NOMO-1 (cell line): ENCODE results near the gene RPUSD4.

ENCODE experiments used
- DNase-seq, 2 experiments: peaks; one replicate each; lab custom pipeline; 2025; ENCODE audit not compliant: unreplicated experiment in 2 of 2; lab: John Stamatoyannopoulos, UW

The RPUSD4 gene

DNA sequence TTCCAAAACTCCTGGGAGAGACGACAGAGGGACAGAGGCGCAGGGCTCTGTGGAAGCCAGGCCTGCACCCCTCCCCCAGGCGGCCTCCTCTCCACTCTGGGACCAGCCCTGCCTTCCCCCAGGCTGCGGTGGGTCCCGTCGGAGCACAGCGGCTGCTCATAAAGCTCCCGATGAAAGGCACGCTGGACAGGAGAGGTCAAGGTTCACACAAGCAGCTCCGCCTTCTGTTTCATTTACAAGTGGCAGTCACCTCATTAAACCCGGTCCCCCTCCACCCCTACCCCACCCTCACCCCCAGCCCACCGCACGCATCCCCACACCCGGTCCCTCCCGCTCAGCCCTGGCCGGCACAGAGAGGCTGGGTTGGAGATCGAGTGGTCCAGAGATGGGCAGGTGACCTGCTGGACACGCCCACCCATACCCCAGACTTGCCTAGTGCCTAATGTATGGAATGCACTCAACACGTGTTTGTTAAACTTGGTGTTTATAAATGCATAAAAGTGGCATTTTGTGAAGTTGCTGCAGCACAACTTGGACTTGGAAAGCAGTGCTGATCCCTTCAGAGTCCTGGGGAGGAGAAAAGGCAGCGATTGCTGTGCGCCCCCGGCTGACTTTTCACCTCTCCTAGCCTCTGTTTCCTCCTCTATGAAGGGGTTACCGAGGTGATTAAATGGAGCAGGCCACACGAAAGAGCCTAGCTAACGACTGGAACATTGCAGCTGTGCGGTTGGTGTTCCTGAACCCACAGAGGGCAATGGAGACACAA, 26.0 kb downstream of the RPUSD4 start:
- no peak for DNase-seq

DNA sequence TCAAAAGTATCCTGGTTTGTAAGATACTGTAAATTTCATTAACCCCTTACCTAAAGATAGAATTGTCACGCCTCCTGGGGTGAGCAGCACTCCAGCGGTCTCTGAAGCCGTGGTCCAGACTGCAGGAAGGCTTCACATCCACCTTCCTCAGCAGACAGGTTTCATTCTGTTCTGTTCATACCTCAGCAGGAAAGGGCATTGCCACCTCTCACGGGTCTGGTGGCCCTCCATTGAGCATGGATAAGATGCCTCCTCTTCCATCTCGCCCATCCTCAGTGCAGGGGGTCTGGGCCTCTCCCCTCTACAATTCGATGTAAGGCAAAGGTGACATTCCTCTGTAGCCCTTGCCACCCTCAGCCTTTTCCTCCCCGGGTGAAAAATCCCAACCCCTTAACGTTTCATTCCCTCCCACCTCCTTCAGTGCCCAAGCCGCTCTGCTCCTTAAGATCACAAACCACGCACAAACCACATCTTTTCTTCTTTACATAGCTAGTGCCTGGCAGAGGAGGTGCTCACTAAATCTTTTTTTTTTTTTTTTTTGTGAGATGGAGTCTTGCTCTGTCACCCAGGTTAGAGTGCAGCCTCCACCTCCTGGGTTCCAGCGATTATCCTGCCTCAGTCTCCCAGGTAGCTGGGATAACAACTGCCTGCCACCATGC, 28.5 kb downstream of the RPUSD4 start:
- no peak for DNase-seq

DNA sequence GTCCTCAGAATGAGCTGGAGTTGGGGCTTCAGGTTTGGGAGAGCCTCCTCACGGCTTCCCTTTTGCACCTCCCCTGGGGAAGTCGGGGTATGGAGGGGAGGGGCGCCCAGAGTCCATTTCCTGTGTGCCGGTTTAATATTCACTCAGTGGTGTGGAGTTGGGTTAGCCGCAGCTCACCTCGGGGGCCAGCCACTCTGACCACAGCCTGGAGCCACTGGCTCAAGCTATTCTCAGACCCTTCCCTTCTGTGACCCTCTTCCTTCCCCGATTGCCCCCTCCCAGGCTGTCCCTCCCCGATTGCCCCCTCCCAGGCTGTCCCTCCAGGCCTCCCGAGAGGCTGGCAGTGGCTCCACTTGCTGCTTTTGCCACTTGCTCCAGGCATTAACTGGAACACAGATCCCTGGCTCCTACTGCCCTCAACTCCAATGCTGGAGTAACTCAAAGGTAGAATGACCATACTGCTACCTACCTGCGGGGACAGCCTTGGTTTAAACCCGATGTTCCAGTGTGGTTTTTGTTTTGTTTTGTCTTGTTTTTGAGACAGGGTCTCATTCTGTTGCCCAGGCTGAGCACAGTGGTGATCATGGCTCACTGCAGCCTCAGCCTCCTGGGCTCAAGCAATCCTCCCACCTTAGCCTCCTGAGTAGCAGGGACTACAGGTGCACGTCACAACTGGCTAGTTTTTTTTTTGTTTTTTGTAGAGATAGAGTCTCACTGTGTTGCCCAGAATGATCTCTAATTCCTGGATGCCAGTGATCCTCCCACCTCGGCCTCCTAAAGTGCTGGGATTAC, 29.3 kb downstream of the RPUSD4 start:
- no peak for DNase-seq

DNA sequence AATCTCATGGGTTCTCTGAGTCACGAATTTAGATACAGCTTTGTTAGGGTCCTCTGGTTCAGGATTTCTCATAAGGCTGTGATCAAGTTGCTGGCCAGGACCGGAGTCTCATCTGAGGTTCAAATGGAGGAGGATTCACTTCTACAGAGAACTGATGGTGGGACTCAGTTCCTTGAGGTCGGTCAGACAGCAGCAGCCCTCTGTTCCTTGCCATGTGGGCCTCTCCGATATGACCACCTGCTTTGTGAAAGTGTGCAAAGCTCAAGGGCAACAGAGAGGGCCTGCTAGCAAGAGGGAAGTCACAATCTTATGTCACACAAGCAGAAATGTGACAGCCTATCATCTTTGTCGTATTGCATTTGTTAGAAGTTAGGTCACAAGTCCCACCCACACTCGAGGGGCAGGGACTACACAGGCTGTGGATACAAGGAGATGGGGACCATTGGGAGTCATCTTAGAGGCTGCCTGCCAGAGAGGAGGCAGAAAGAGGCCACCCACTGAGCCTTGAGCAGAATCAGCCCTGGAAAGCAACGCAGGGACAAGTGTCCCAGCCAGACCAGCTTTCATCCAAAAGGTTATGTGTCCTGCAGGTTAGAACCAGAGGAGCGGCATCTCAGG, 34.5 kb downstream of the RPUSD4 start:
- no peak for DNase-seq

DNA sequence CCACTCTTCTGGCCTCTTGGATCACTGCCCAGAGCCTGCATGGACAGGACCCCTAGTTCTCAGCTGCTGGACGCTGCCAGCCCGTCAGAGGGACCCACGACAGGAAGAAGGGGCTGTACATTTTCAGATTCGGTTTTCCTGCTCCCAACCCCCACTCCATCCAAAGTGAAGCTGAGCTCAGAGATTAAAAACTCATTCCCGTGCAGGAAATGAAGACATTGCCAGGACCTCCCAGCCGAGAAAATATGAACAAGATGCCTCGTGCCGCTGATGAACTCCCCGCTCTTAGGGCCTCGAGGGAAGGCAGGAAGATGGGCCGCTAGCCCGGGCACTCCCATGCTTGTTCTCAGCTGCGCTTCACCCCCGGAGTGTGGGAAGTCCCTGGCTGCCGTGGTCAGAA, 36.1 kb downstream of the RPUSD4 start:
- no peak for DNase-seq

DNA sequence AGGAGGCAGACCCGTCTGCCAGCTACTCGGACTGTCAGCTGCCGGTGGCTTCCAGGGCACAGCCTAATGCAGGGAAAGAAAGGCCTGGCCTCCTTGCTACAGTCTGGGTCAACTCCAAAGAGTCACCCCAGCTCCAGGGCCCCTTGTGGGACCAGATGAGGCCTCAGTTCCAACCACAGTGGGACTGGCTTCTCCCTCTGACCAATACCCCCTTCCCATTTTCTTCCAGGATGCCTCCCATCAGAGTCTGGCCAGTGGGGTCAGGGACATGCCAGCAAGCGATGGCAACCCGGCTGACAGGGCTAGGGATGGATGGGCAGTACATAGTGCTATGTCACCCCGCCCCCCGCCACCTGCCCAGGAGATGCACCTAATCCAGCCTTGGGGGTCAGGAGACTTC, 36.6 kb downstream of the RPUSD4 start:
- DNase-seq, result no peak

DNA sequence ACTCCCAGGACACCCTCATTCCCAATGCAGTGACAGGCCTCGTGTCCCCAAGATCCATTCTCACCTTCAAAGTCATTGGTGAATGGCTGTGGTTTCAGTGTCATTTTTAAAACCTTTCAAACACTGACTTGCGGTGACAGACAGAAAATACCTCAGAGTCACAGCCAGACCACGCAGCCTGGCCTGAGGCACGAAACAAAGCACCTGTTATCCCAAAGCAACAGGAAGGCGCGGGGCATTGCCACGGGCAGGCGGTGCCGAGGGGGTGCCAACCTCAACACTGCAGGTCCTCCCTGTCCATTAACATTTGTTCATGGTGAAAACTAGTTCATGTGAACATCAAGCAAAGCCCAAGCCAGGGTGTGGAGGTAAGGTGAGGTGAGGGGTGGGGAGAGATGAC, 38.2 kb downstream of the RPUSD4 start:
- no peak for DNase-seq

DNA sequence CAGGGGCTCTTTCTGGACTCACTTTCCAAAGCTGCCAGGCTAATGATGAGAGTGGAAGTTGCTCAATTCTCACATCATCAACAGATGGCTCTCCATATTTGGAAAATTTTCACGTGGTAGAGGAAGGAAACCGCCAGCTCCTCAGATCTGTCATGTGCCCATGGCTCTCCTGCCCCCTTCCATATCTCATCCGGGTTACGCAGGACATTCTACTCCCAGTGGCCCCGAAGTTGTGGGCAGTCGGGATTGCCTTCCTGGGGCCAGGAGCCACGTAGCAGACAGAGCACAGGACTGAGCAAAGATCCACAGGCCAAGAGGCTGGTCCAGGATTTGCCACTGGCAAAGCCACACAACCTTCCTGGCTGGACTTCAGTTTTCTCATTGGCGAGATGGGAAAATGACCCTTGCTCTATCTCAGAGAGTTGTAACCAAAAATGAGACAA, 38.8 kb downstream of the RPUSD4 start:
- peak in 1 of 2 experiments; percentile 40 for DNase-seq

DNA sequence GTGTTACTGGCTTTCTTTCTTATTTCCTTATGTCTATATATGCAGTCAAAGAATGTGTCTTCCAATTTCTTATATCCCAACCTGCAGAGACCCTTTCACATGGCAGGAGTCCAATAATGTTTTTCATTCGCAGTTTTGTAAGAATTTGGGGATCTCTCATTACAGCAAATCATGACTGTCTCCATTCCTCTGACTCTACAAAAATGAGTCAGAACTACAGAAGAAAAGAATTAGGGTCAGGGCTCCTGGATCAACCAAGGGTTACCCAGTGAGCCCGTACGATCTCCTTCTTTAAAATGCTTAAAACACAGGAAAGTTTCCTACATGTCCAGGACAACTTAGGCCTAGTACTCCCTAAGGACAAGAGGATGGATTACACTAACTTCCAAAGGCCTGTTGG, 42.2 kb downstream of the RPUSD4 start:
- DNase-seq, result no peak

DNA sequence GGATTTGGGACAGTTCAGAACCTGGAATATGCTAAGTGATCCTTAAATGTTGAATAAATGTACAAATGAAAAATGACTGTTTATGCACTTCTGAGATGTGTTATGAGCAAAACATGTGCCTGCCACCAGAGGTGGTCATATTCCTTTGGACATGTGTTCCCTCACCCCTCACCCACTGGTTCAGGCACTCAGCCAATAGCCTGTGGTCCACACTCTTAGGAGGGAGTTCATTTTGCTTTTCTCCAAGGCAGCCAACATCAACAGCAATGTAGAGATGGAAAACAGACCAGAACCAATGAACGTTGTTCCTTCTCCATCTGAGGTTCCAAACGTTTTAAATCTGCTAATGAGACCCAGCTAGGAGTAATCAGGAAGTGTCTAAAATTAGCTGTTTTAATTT, 44.0 kb downstream of the RPUSD4 start:
- no peak for DNase-seq

DNA sequence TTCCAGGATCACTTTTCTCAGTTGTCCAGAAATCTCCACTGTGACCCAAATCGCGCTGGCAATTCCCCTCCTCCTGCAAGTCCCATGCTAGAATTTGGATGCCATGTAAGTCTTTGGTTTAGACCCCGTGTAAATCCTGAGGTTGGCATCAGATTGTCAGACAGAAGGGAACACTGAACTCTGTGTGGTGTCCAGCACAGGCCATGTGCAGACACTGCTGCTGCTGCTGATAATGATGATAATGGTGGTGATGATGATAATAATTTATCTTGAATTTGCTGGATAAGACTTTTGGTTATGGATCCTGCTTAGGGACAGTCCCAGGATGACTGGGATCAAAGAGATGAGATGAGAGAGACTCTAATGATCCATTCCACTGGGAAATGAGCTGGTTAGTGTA, 45.0 kb downstream of the RPUSD4 start:
- DNase-seq, result no peak

DNA sequence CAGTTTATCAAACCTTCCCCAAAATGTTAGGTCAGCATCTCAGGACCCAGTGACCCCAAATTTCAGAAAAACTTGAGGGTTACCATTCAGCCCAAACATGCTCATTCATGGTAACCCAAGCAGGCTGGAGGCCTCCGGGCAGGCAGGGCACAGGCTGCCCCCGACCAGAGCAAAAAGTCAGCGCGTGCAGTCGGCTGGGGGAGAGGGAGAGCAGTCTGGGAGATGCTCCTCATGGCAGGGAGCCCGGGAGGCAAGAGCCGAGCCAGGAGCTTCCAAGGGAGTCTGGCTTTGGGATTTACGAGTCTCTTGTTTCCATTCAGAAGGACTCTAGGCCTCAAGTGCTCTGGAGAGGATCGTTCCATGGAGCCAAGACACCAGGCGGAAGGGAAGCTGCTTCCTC, 45.7 kb downstream of the RPUSD4 start:
- no peak for DNase-seq

DNA sequence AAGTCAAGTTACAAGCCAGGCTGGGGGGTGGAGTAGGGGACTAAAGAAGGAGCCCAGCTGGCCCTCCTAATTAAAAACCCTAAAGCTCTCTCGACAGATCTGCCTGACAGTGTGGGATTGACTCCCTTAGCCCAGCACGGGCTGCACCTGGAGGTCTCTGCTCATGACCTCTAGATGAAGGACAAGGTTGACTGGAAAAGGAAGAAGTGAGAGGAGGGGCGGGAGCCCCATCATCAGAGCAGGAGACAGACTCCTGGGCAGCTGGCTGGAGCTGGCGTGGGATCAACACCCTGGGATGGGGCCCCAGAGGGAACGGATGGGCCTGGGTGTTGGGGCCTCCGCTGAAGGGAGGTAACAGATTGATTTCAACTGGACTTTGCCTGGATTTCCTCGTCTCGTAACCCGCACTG, 46.1 kb downstream of the RPUSD4 start:
- no peak for DNase-seq

DNA sequence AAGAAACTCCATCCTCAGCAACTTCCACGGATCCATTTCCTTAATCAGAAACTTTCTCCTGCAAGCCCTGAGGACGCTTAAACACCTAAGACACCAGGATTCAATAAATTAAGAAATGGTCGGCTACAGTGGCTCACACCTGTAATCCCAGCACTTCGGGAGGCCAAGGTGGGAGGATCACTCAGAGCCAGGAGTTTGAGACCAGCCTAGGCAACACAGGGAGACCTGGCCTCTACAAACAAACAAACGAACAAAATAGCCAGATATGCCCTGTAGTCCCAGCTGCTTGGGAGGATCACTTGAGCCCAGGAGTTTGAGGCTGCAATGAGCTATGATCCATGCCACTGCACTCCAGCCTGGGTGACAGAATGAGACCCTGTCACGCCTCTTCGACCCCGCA, 46.7 kb downstream of the RPUSD4 start:
- no peak for DNase-seq

DNA sequence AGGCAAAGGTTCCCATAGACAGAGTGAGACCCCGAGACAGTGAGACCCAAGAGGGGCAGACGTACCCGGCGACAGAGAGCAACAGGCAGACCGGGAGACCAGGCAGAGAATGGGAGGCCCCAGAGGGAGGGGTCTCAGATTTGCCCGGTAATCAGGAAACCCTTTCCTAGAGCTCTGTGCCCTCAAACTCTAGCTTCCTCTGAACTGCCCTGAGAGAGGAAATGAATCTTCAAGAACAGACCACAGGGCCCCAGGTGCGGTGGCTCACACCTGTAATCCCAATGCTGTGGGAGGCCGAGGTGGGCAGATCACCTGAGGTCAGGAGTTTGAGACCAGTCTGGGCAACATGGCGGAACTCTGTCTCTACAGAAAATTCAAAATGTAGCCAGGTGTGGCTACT, 47.7 kb downstream of the RPUSD4 start:
- DNase-seq, result no peak

DNA sequence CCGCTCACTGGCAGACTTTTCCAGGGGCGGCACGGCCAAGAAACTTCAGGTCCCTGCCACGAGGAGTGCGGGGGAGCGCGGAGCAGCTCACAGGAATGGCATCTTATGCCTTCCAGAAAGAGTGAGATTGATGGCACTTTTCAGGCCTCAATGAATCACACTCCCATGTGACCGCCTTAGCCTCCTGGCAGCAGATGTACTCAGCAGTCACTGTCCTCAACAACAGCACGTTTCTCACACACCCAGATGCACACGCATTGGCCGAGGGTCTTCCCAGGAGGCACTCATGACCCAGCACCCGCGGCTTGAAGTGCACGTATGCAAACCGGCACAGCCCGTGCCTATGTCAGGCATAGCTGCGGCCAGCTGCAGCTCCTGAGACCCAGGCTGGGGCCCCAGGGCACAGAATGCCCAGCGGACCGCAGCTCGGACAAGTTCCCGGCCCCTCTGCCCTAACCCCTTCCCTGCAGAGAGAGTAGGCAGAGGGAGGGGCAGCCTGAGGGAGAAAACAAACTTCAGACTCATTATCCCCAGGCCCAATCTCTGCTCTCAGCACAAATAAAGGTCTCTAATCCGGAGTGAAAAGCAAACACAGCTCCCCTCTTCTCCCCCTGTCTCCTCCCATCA, 48.3 kb downstream of the RPUSD4 start:
- DNase-seq, result no peak

DNA sequence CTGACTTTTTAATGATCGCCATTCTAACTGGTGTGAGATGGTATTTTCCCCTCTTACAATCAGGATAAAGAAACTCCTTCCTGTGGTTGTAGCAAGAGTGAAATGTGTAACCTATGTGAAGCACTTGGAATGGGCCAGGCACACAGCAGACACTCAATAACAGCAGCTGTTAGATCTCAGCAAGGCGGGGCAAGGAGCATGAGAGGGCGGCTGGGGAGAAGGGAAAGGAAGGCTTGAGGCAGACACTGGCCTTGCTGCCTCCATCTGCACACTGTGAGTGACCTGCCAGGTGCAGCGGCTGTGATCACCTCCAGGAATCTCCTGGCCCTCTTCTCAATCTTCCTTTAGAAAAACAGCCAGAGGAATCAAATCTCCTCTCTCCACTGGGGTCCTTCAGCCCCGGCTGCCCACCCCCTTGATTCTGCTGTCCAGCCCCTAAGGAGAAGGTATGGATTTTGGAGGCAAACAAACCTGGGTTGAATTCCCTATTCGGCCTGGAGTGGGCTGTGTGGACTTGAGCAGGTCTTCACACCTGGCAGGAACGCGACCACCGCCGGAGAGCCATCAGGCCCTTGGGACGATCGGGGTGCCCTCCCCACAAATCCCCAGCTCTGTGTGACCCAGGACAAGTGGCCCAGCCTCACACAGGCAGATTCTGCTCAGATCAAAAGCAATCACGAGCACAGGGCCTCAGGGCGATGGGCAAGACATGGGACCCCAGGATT, 49.0 kb downstream of the RPUSD4 start:
- DNase-seq, result no peak

DNA sequence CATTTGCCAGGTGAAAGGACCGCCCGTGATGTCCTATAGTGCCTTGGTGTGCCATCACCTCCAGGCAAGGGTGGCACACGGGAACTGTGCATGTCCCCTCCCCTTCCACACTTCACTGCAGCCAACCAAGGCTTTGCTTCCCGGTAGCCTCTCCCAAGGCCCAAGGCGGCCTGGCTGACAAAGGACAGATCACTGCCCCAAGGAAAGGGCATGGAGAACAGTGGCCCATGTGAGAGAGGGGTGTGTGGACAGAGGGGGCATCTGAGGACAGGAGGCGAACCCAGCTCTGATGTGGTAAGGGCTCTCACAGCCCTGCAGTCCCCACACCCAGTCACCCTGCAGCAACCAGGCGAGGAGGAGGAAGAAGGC, 50.4 kb downstream of the RPUSD4 start:
- DNase-seq, result no peak

DNA sequence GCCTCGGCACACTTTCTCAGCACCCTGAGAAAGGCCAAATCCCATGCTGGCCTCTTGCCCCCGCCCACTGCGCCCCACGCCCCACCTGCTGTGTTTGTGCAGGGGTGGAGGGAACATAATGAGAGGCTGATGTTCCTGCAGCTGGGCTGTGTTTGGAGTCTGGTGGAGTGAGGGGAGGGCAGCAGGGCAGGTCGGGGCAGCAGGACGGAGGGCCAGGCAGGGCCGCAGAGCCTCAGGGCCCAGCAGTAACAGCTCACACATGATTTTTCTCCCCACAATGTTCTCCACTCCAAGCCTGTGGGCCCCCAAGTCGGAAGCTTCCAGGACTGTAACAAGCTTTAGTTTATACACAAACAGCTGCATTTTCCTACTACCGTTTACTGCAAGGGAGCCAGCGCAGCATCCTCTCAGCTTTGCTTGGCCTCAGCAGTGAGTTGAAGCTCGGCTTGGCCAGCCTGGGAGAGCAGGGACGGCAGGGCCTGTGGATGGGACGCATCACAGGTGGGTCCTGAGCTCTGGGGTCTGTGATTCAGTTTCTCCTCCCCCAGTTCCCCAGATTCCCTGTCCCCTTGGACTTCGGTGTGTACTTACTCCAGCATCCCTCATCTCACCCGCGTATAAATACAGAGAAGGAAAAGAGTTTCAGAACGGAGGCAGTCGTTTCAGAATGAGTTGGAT, 51.0 kb downstream of the RPUSD4 start:
- DNase-seq, result no peak
